Panc1 (cell line): ENCODE measurements around the gene CCDC171. TPM values are rescaled to one million over a fixed set of nuclear protein-coding genes. Genes with fewer than 3 reads are reported as not detected.

Source experiments
- ATAC-seq: fragments of 200-7000 bp; cut with Tn5 transposase; 2 replicates; pipeline ENCODE4 v1.9.1; 2020; ENCODE audit warnings: mild to moderate bottlenecking, moderate library complexity
- BruUV-seq: library from RNA; stranded (reverse); fragments of 400-500 nt; replicated peaks from 2 replicates; lab custom pipeline; 2021; lab: Mats Ljungman, UMichigan
- CTCF ChIA-PET: fragments of 300-600 bp; sonication (Branson Sonifier 250); formaldehyde crosslinking; loops from one replicate; lab custom pipeline; 2022; ENCODE audit warnings: antibody characterized with exemption; lab: Charles Lee
- POLR2A ChIA-PET: fragments of 300-600 bp; sonication (Branson Sonifier 250); formaldehyde crosslinking; loops from one replicate; lab custom pipeline; 2022; ENCODE audit warnings: antibody characterized with exemption; lab: Charles Lee
- DNase-seq: peaks from one replicate; pipeline ENCODE4 v3.0.0-alpha.2; 2010; ENCODE audit warnings: low read depth, low spot score
- H3K27ac ChIP-seq: 2 replicates; pipeline ENCODE4 v1.5.1; 2011; ENCODE audit warnings: mild to moderate bottlenecking, low read length, inconsistent platforms
- H3K27me3 ChIP-seq: fragments of 200-500 bp; sonication (Bioruptor generic); 2 replicates; pipeline ENCODE4 v1.6.0; 2014; ENCODE audit warnings: low read length, inconsistent platforms; ENCODE audit not compliant: control insufficient read depth, insufficient read depth
- H3K36me3 ChIP-seq: fragments of 200-500 bp; sonication (Bioruptor generic); 2 replicates; pipeline ENCODE4 v1.5.1; 2014; ENCODE audit warnings: inconsistent platforms, mild to moderate bottlenecking, low read length, moderate library complexity; ENCODE audit not compliant: control insufficient read depth, insufficient read depth
- H3K4me1 ChIP-seq: 2 replicates; pipeline ENCODE4 v1.5.1; 2011; ENCODE audit warnings: inconsistent platforms, mild to moderate bottlenecking, low read length, moderate library complexity; ENCODE audit not compliant: control insufficient read depth, insufficient read depth
- H3K4me3 ChIP-seq, 2 experiments: 2 replicates each; pipeline ENCODE4 v1.5.1; 2011 to 2012; ENCODE audit warnings: low read depth in 2 of 2, low read length in 2 of 2, mild to moderate bottlenecking in 2 of 2, inconsistent platforms in 1 of 2, moderate library complexity in 1 of 2
- H3K9me3 ChIP-seq: fragments of 200-500 bp; sonication (Bioruptor generic); 2 replicates; pipeline ENCODE4 v1.5.1; 2014; ENCODE audit warnings: low read depth, mild to moderate bottlenecking, inconsistent platforms, low read length, moderate library complexity; ENCODE audit not compliant: control insufficient read depth, insufficient read depth
- CTCF ChIP-seq: fragments of 450-650 bp; IDR thresholded peaks from 2 replicates; pipeline ENCODE4 v1.5.1; 2017; ENCODE audit warnings: mild to moderate bottlenecking
- POLR2AphosphoS5 ChIP-seq: IDR thresholded peaks from 2 replicates; pipeline ENCODE4 v1.6.1; 2012; ENCODE audit warnings: mild to moderate bottlenecking, low read depth, low read length, moderate library complexity
- REST ChIP-seq, 2 experiments: IDR thresholded peaks; 2 replicates each; pipeline ENCODE4 v1.6.1; 2011 to 2012; ENCODE audit warnings: low read depth in 2 of 2, control low read depth in 1 of 2, low read length in 1 of 2, mild to moderate bottlenecking in 1 of 2, moderate library complexity in 1 of 2; ENCODE audit not compliant: insufficient read depth in 1 of 2
- SIN3A ChIP-seq: IDR thresholded peaks from 2 replicates; pipeline ENCODE4 v1.6.1; 2012; ENCODE audit warnings: low read depth, mild to moderate bottlenecking, low read length, moderate library complexity, borderline replicate concordance; ENCODE audit not compliant: insufficient read depth
- TCF7L2 ChIP-seq: IDR thresholded peaks from 2 replicates; pipeline ENCODE4 v1.6.1; 2011; ENCODE audit warnings: mild to moderate bottlenecking, low read depth, low read length, inconsistent platforms
- in situ Hi-C: cut with HindIII; loops from 2 replicates; pipeline ENCODE4 v1.10.0; 2016; ENCODE audit warnings: low sequenced_read_pairs, low pct_unique_long_range_greater_than_20kb
- intact Hi-C: fragments of 100-400 bp; cut with micrococcal nuclease; formaldehyde crosslinking; loops from one replicate; pipeline ENCODE4 v1.10.0; 2022; ENCODE audit not compliant: unreplicated experiment
- total RNA-seq: library from RNA; stranded (reverse); gene quantifications from one replicate; pipeline ENCODE4 v1.2.1, GENCODE V29; 2021; ENCODE audit not compliant: unreplicated experiment

The CCDC171 gene
- total RNA-seq, 1 experiment from 2014 or later = 1.5 TPM

- ChIA-PET POLR2A (no interaction called here), CTCF (no interaction called here)
- intact Hi-C loops (no loop called here), in situ Hi-C loops (no loop called here)
- H3K9me3 ChIP-seq = no peaks in the 10 kb centered on the region
- BruUV-seq = no TSS peak
- H3K4me3 ChIP-seq = no peak overlapping the region
- DNase-seq (no peak), ATAC-seq (no peak)
- H3K4me1 ChIP-seq = no peaks in the 10 kb centered on the region
- TF ChIP-seq CTCF (no peak), TCF7L2 (no peak), SIN3A (no peak), POLR2AphosphoS5 (no peak), REST (IDR thresholded peaks at IDR 0.05; ENCODE audit: insufficient read depth in 1 of 2, low read depth in 2 of 2, low read length in 1 of 2) (no peak)
- H3K36me3 ChIP-seq = no peaks in the 10 kb centered on the region
- no peaks in the 10 kb centered on the region for H3K27me3 ChIP-seq
- no peak overlapping the region for H3K27ac ChIP-seq
Observed at GRCh38 chr9:15935661-15936305, 382.9 kb downstream of the CCDC171 start.

GRCh38 chr9:15936306-15936921 is 383.6 kb downstream of the CCDC171 start:
- POLR2A ChIA-PET = no interaction called here
- BruUV-seq = no TSS peak
- no peaks in the 10 kb centered on the region for H3K36me3 ChIP-seq
- DNase-seq (no peak), ATAC-seq (no peak)
- no peaks in the 10 kb centered on the region for H3K27me3 ChIP-seq
- in situ Hi-C loops = no loop called here
- no peak for TF ChIP-seq CTCF
- no peak for TF ChIP-seq SIN3A
- TF ChIP-seq TCF7L2 = no peak
- TF ChIP-seq POLR2AphosphoS5 = no peak
- CTCF ChIA-PET = no interaction called here
- H3K27ac ChIP-seq = no peak overlapping the region
- no peak overlapping the region for H3K4me3 ChIP-seq
- intact Hi-C loops = no loop called here
- no peaks in the 10 kb centered on the region for H3K4me1 ChIP-seq
- H3K9me3 ChIP-seq = no peaks in the 10 kb centered on the region
